GM12891 (cell line): ENCODE data around the gene STAT5A. TPM values are rescaled to one million over a fixed set of nuclear protein-coding genes. Genes with fewer than 3 reads are reported as not detected.
A peak's percentile ranks its signal among the peaks of the same experiment; 100 is the strongest.
"Not testable (repeated sequence)": the region's sequence is repeated elsewhere in the genome, so short reads cannot be mapped to it uniquely, and the experiment has no call there.

ENCODE experiments used
- DNase-seq: peaks from one replicate; pipeline ENCODE4 v3.0.0; 2011; ENCODE audit warnings: low spot score; ENCODE audit not compliant: insufficient read length
- FAIRE-seq: peaks from 2 replicates; lab custom pipeline; 2011; peaks lifted over from hg19 to GRCh38; lab: Jason Lieb, UNC
- PAX5 ChIP-seq: IDR thresholded peaks from 2 replicates; pipeline ENCODE4 v1.6.1; 2011; ENCODE audit warnings: low read length, moderate library complexity, mild to moderate bottlenecking; ENCODE audit not compliant: insufficient read depth, severe bottlenecking
- POLR2A ChIP-seq: IDR thresholded peaks from 2 replicates; pipeline ENCODE4 v1.6.1; 2011; ENCODE audit warnings: low read depth, low read length, control low read depth
- POLR2AphosphoS5 ChIP-seq: IDR thresholded peaks from 2 replicates; pipeline ENCODE4 v1.6.1; 2011; ENCODE audit warnings: low read depth, low read length, control low read depth
- POU2F2 ChIP-seq: IDR thresholded peaks from 2 replicates; pipeline ENCODE4 v1.6.1; 2011; ENCODE audit warnings: low read depth, mild to moderate bottlenecking, control low read depth, low read length, moderate library complexity
- SPI1 ChIP-seq: IDR thresholded peaks from 2 replicates; pipeline ENCODE4 v1.6.1; 2011; ENCODE audit warnings: low read depth, low read length, control low read depth
- TAF1 ChIP-seq: IDR thresholded peaks from 2 replicates; pipeline ENCODE4 v1.6.1; 2011; ENCODE audit warnings: low read depth, low read length, control low read depth
- polyA plus RNA-seq: library from polyadenylated mRNA; unstranded; fragments of >200 nt; gene quantifications from one replicate; pipeline ENCODE4 v1.2.1, GENCODE V29; 2012; ENCODE audit warnings: low read depth, missing spikeins, inconsistent platforms; ENCODE audit not compliant: missing spikeins

Gene STAT5A
- 50.2 TPM for polyA plus RNA-seq

GRCh38 chr17:42287977-42288802 is at the start of gene STAT5A:
STAT5A (plus strand) TSS chr17:42288498; CDS start chr17:42289412, 914 bp downstream.
- FAIRE-seq: peak; percentile 94
- TF ChIP-seq POU2F2 (no peak), POLR2A (no peak), POLR2AphosphoS5 (peak; percentile 43; the same call in 1 of the 2 replicates), SPI1 (no peak), TAF1 (no peak)
- peak; percentile 79 for DNase-seq

- not testable (repeated sequence) for DNase-seq, FAIRE-seq
Observed at GRCh38 chr17:42239576-42239975, 48.7 kb upstream of the STAT5A start.

DNA sequence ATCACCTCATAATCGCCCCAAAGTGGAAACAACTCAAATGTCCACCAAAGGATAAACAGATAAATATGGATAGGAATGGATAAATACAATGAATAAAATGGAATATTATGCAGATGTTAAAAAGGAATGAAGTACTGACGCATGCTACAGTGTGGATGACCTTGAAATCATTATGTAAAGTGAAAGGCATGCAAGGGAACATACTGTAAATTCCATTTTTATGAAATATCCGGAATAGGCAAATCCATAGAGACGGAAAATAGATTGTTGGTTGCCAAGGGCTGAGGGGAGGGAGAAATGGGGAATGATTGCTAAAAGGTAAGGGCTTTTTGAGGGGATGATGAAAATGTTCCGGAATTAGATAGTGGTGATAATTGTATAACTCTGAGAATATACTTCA is 48.1 kb upstream of the STAT5A start:
- FAIRE-seq: no peak

DNA sequence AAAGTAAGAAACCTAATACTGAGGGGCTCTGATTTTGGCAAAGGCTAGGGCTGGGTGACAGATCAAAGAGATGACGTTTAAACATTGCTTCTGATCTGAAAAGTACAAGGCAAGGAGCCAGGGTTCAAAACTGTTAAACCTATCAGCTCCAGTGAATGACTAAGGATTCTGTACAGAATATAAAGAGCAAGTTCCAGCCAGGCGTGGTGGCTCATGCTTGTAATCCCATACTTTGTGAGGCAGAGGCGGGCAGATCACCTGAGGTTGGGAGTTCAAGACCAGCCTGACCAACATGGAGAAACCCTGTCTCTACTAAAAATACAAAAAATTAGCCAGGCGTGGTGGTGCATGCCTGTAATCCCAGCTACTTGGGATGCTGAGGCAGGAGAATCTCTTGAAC is 47.4 kb upstream of the STAT5A start:
- FAIRE-seq, DNase-seq: not testable (repeated sequence)

More for the DNA sequence above, 48.1 kb upstream of the STAT5A start:
- no peak for DNase-seq
- TF ChIP-seq POU2F2: no peak
- TF ChIP-seq POLR2AphosphoS5: no peak
- no peak for TF ChIP-seq POLR2A
- no peak for TF ChIP-seq PAX5
- no peak for TF ChIP-seq SPI1
- TF ChIP-seq TAF1: no peak

- no peak for FAIRE-seq
- TF ChIP-seq SPI1 (no peak), POU2F2 (no peak), TAF1 (no peak), POLR2AphosphoS5 (no peak), POLR2A (no peak), PAX5 (no peak)
- no peak for DNase-seq
Observed at GRCh38 chr17:42241871-42242270, 46.4 kb upstream of the STAT5A start.

GRCh38 chr17:42243493-42243982 is 44.8 kb upstream of the STAT5A start:
- DNase-seq: no peak
- no peak for FAIRE-seq
- TF ChIP-seq SPI1 (no peak), POLR2AphosphoS5 (no peak), PAX5 (no peak), TAF1 (no peak), POLR2A (no peak), POU2F2 (no peak)

GRCh38 chr17:42244116-42244515 is 44.2 kb upstream of the STAT5A start:
- DNase-seq, FAIRE-seq: not testable (repeated sequence)

GRCh38 chr17:42245183-42245582 is 43.1 kb upstream of the STAT5A start:
- not testable (repeated sequence) for DNase-seq, FAIRE-seq

DNA sequence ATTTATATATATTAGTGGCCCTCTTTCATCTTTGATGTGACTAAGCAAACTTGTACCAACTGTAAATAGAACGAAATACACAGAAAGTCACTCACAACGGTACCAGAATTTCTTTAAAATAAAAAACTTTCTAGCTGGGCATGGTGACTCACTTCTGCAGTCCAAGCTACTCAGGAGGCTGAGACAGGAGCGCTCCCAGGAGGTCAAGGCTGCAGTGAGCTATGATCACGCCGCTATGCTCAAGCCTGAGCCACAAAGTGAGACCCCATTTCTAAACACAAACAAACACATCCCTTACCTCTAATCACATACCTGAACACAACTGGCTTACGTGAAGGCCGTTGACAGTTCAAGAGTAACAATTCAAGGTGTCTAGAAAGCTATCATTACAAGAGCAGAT is 41.8 kb upstream of the STAT5A start:
- DNase-seq: no peak
- FAIRE-seq: no peak
- TF ChIP-seq POLR2A: no peak
- no peak for TF ChIP-seq SPI1
- TF ChIP-seq TAF1: no peak
- TF ChIP-seq POU2F2: no peak
- no peak for TF ChIP-seq PAX5
- no peak for TF ChIP-seq POLR2AphosphoS5

DNA sequence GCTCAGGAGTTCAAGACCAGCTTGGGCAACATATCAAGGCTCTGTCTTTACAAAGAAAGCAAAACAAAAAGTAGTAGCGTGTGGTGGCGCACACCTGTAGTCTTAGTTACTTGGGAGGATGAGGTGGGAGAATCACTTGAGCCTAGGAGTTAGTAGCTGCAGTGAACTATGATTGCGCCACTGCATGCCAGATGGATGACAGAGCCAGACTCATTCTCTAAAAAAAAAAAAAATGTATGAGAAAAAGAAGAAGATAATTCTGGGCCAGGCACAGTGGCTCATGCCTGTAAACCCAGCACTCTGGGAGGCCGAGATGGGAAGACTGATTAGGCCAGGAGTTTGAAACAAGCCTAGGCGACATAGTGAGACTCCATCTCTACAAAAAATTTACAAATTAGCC is 40.6 kb upstream of the STAT5A start:
- TF ChIP-seq POU2F2: no peak
- no peak for TF ChIP-seq POLR2A
- TF ChIP-seq SPI1: no peak
- TF ChIP-seq POLR2AphosphoS5: no peak
- no peak for TF ChIP-seq PAX5
- no peak for TF ChIP-seq TAF1
- no peak for DNase-seq
- FAIRE-seq: no peak

DNA sequence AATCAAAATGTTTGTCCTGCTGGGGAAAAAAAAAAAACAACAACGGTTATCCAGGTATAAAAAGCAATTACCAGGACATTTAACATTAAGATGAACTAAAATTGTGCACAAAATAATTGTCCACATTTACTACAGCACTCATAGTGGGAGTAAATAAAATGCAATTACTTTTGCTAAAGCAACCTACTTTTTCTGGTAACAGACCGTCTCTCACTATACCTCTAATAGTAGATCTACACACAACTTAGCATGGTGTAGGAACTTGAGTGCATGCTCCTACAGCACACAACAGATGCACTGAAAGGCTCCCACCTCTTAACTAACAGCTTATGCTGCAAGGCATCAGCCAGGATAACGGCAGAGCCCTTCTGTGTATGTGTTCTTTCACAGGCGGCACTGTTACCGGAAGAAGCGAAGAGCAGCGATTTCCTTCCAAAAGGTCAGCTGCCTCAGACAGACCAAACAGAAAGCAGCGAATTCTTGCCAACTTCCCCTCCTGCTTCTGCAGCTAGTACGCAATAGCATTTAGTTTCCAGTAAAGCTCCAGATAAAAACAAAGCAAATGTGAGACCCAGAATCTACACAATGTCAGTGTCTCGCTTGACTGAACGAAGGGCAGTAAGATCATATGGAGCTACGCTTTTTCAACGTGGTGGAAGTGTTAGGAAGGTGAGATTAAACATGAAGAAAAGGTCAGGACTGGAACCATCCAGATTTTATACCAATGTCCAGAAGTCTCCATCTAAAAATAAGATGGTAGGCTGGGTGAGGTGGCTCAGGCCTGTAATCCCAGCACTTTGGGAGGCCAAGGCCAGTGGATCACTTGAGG is 39.7 kb upstream of the STAT5A start:
- peak; percentile 86 for TF ChIP-seq POLR2A
- no peak for TF ChIP-seq POU2F2
- peak; percentile 83 for TF ChIP-seq POLR2AphosphoS5
- TF ChIP-seq SPI1: peak; percentile 70
- peak; percentile 57; the same call in 1 of the 2 replicates for TF ChIP-seq TAF1
- DNase-seq: peak; percentile 35
- FAIRE-seq: peak; percentile 90
